Activated B cell treated with CpG ODN at 0.5 μM for 24 hours (primary cell): ENCODE data around the gene ZNF143. TPM values are rescaled to one million over a fixed set of nuclear protein-coding genes. Genes with fewer than 3 reads are reported as not detected.
A peak's percentile ranks its signal among the peaks of the same experiment; 100 is the strongest.

Experiments
- ATAC-seq: fragments of 200-7000 bp; cut with Tn5 transposase; one replicate; pipeline ENCODE4 v1.10.0; 2021; ENCODE audit warnings: low read depth, mild to moderate bottlenecking, moderate library complexity
- CTCF ChIA-PET: fragments of 350-600 bp; sonication (Branson Sonifier 250); formaldehyde crosslinking; loops from one replicate; lab custom pipeline; 2021; ENCODE audit warnings: antibody characterized with exemption; lab: Charles Lee
- POLR2A ChIA-PET: fragments of 350-600 bp; sonication (Branson Sonifier 250); formaldehyde crosslinking; loops from one replicate; lab custom pipeline; 2021; ENCODE audit warnings: antibody characterized with exemption; lab: Charles Lee
- DNase-seq: peaks from one replicate; pipeline ENCODE4 v3.0.0; 2022
- H3K27ac Mint-ChIP-seq: one replicate; pipeline ENCODE4 v1.8.0; 2020; ENCODE audit warnings: mixed read lengths
- H3K27me3 Mint-ChIP-seq: one replicate; pipeline ENCODE4 v1.8.0; 2021; ENCODE audit warnings: mixed read lengths
- H3K36me3 Mint-ChIP-seq: one replicate; pipeline ENCODE4 v1.8.0; 2021; ENCODE audit warnings: low read depth, mixed read lengths
- H3K4me1 Mint-ChIP-seq: one replicate; pipeline ENCODE4 v1.8.0; 2021; ENCODE audit warnings: mixed read lengths
- H3K4me3 Mint-ChIP-seq: one replicate; pipeline ENCODE4 v1.8.0; 2020; ENCODE audit warnings: mild to moderate bottlenecking, mixed read lengths
- H3K9me3 Mint-ChIP-seq: one replicate; pipeline ENCODE4 v1.8.0; 2020; ENCODE audit warnings: mixed read lengths
- intact Hi-C: fragments of 100-400 bp; cut with micrococcal nuclease; formaldehyde crosslinking; loops from one replicate; pipeline ENCODE4 v1.15.1; 2024
- total RNA-seq: library from RNA; stranded (reverse); gene quantifications from 2 replicates; pipeline ENCODE4 v1.2.3, GENCODE V29; 2022
- TF ChIP-seq, protein P1 (sequence below): fragments of 200-600 bp; IDR thresholded peaks from one replicate; pipeline ENCODE4 v1.8.0; 2022; ENCODE audit warnings: antibody characterized with exemption, mild to moderate bottlenecking

Gene ZNF143
- total RNA-seq, 1 donor from 2014 or later = 41.1 TPM

DNA sequence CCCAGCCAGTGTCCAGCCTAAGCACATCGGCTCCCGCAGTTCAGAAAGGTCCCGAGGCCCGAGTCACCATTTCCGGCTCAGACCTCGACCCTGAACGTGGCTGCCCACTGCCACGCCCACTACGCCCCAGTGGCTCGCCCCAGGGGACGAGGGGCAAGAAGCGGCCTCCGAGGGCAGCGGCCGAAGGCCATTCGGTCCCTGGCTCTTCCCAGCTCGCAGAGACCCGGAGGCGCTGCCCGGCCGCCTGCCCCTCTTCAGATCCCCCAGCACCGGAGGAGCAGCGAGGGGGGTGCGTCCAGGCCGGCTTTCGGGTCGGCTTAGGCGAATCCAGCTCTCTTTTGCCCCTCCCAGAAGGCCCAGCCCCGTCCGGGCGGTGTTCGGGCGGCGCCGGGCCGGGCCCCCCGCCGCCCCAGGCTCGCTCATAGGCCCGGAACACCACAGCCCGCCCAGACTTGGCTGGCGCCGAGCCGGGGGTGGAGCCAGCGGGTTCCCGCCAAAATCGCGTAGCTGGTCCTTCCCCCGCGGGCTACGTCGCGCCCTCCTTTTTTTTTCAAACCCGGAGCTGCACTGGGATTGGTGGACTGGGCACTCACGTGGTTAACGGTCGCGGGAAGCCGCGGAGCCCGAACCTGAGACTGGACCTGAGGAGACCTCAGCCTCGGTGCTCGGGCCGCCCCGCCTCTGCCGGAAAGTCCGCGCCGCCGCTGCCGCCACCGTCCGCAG is 112.4 kb downstream of the ZNF143 start, which contains the start of gene WEE1:
WEE1 (plus strand) TSS at position 619 of the 723 bp plus-strand sequence. CDS start 264 bp downstream, outside the sequence.
- H3K27ac Mint-ChIP-seq = peak within 1 kb of the TSS; percentile 85
- DNase-seq (peak; percentile 97), ATAC-seq (peak; percentile 90)
- TF ChIP-seq, protein P1, sequence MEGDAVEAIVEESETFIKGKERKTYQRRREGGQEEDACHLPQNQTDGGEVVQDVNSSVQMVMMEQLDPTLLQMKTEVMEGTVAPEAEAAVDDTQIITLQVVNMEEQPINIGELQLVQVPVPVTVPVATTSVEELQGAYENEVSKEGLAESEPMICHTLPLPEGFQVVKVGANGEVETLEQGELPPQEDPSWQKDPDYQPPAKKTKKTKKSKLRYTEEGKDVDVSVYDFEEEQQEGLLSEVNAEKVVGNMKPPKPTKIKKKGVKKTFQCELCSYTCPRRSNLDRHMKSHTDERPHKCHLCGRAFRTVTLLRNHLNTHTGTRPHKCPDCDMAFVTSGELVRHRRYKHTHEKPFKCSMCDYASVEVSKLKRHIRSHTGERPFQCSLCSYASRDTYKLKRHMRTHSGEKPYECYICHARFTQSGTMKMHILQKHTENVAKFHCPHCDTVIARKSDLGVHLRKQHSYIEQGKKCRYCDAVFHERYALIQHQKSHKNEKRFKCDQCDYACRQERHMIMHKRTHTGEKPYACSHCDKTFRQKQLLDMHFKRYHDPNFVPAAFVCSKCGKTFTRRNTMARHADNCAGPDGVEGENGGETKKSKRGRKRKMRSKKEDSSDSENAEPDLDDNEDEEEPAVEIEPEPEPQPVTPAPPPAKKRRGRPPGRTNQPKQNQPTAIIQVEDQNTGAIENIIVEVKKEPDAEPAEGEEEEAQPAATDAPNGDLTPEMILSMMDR = no peak
- intact Hi-C loops = loop anchor here (1.0 to 10.0 kb wide), 8 partner anchors 28 to 258 kb away; partner anchors contain the start of genes IPO7, TMEM41B and ZNF143
- peak within 1 kb of the TSS; percentile 95 for H3K4me3 Mint-ChIP-seq
- H3K27me3 Mint-ChIP-seq = no peaks in the 10 kb centered on the region
- POLR2A ChIA-PET = interaction anchor here (0.6 to 2.7 kb wide), 27 partner anchors 9 to 1236 kb away, joined by 3 to 46 read pairs (median 4); partner anchors contain the start of genes EIF4G2, SWAP70 and ZNF143
- peaks cover 28% of the 10 kb centered on the region for H3K36me3 Mint-ChIP-seq
- no peaks in the 10 kb centered on the region for H3K9me3 Mint-ChIP-seq
- CTCF ChIA-PET = interaction anchor here (0.6 to 2.1 kb wide), 8 partner anchors 15 to 175 kb away, joined by 3 to 24 read pairs (median 6); no protein-coding TSS in a partner anchor
- H3K4me1 Mint-ChIP-seq = peaks cover 69% of the 10 kb centered on the region

DNA sequence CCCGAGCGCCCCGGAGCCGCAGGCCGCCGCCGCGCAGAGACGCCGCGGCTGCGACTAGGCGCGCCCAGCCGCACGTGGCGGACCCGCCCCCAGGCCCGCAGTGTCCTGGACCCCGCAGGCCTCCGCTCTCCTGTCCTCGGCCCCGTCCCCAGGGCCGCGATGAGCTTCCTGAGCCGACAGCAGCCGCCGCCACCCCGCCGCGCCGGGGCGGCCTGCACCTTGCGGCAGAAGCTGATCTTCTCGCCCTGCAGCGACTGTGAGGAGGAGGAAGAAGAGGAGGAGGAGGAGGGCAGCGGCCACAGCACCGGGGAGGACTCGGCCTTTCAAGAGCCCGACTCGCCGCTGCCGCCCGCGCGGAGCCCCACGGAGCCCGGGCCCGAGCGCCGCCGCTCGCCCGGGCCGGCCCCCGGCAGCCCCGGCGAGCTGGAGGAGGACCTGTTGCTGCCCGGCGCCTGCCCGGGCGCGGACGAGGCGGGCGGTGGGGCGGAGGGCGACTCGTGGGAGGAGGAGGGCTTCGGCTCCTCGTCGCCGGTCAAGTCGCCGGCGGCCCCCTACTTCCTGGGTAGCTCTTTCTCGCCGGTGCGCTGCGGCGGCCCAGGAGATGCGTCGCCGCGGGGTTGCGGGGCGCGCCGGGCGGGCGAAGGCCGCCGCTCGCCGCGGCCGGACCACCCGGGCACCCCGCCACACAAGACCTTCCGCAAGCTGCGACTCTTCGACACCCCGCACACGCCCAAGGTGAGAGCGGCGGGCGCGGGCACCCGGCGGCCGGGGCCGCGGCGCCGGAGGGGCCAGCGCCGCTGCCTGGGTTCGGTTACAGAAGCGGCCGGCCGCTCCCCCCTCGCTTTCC is 113.2 kb downstream of the ZNF143 start:
- ChIA-PET POLR2A (interaction anchor here (0.6 to 2.7 kb wide), 25 partner anchors 8 to 1235 kb away, joined by 3 to 46 read pairs (median 4); partner anchors contain the start of genes EIF4G2, SWAP70 and ZNF143), CTCF (interaction anchor here (0.9 to 2.1 kb wide), 7 partner anchors 14 to 174 kb away, joined by 3 to 24 read pairs (median 6); no protein-coding TSS in a partner anchor)
- ATAC-seq (peak; percentile 34), DNase-seq (no peak)
- H3K4me3 Mint-ChIP-seq = peak overlapping the region; percentile 95
- H3K27ac Mint-ChIP-seq = peak overlapping the region; percentile 85
- peaks cover 33% of the 10 kb centered on the region for H3K36me3 Mint-ChIP-seq
- no peaks in the 10 kb centered on the region for H3K9me3 Mint-ChIP-seq
- H3K4me1 Mint-ChIP-seq = peaks cover 66% of the 10 kb centered on the region
- no peaks in the 10 kb centered on the region for H3K27me3 Mint-ChIP-seq
- intact Hi-C loops = loop anchor here (1.0 to 10.0 kb wide), 8 partner anchors 27 to 259 kb away; partner anchors contain the start of genes IPO7, TMEM41B and ZNF143
- TF ChIP-seq, protein P1 = no peak

DNA sequence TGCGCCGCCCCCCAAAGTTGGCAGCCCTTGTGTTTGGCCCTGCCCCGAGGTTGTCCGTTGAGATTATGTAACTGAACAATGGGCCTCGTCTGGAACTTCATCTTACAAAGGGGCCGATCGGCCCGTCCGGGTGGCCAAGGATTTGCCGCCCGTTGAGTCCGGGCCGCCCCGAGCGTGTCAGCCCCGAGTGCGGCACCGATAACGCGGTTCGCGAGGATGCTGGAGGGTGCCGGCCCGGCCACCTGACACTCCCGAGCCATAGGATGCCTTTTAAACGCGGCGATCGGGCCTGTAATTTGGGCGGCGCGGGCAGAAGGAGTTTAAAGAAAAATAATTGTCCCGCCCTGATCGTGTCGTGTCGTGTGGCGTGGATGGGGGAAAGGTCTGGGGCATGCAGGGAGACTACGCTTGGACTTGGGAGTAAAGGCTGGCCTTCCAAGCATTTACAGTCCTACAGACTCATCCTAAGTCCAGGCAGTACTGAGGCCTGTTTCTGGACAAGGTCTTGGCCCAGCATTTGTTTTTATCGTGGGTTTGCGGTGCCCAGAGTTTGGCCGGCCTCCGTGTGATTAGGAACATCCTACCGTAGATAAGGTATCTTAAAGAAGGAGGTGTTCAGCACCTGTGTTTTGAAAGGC is 113.9 kb downstream of the ZNF143 start:
- Mint-ChIP-seq H3K4me1 (peaks cover 64% of the 10 kb centered on the region), H3K36me3 (peaks cover 40% of the 10 kb centered on the region), H3K27me3 (no peaks in the 10 kb centered on the region), H3K4me3 (peak overlapping the region; percentile 95), H3K9me3 (no peaks in the 10 kb centered on the region), H3K27ac (peak overlapping the region; percentile 85)
- ChIA-PET POLR2A (interaction anchor here (0.9 to 3.6 kb wide), 10 partner anchors 21 to 185 kb away, joined by 3 to 46 read pairs (median 13); partner anchors contain the start of gene SWAP70), CTCF (interaction anchor here (1.2 to 3.4 kb wide), 7 partner anchors 21 to 174 kb away, joined by 3 to 24 read pairs (median 12); no protein-coding TSS in a partner anchor)
- intact Hi-C loops = loop anchor here (10.0 kb wide), 1 partner anchor 260 kb away; the partner anchor contains the start of gene TMEM41B
- TF ChIP-seq, protein P1 = no peak
- ATAC-seq (no peak), DNase-seq (peak; percentile 39)

DNA sequence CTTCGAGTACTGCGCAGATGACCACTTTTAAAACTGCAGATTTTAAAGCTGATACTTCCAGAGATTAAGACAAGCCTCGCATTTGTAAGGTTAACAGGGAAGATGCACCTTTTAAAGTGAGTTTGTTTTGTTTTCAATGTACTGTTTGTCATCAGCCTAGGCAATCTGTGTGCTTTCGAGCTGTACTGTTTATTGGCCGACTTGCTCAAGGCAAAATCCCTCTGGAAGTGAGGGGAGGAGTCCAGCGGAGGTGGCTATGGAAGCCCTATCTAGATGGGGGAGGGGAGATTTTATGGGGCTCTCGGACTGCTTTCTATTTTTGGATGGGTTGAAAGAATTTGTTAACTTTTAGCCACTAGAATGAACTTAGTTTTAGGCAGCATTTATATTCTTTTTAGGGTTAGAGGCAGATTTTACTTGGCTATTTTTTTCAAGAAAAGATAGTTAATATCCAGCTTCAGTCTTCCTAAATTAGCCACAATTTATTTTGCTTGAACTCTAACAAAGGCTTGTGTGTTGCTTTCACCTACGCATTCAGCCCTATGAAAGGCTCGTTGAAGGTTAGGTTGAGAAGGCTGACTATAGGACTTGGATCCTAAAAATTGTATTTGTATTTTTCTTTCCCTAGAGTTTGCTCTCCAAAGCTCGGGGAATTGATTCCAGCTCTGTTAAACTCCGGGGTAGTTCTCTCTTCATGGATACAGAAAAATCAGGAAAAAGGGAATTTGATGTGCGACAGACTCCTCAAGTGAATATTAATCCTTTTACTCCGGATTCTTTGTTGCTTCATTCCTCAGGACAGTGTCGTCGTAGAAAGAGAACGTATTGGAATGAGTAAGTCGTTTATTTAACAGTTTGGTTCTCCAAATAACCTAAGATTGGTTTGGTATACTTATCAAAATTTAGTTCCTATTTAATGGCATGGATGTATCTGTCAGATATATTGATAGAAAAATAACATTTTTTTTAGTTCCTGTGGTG is 114.7 kb downstream of the ZNF143 start:
- intact Hi-C loops = loop anchor here (10.0 kb wide), 1 partner anchor 261 kb away; the partner anchor contains the start of gene TMEM41B
- no peak for DNase-seq
- Mint-ChIP-seq H3K4me1 (peaks cover 56% of the 10 kb centered on the region), H3K36me3 (peaks cover 45% of the 10 kb centered on the region), H3K9me3 (no peaks in the 10 kb centered on the region), H3K27me3 (no peaks in the 10 kb centered on the region), H3K4me3 (peak overlapping the region; percentile 95), H3K27ac (peak overlapping the region; percentile 85)
- ChIA-PET CTCF (interaction anchor here (1.0 to 3.4 kb wide), 6 partner anchors 20 to 173 kb away, joined by 3 to 18 read pairs (median 8); no protein-coding TSS in a partner anchor), POLR2A (interaction anchor here (0.7 to 3.6 kb wide), 9 partner anchors 21 to 1233 kb away, joined by 3 to 28 read pairs (median 4); partner anchors contain the start of genes EIF4G2 and ZNF143)
- no peak for ATAC-seq
- TF ChIP-seq, protein P1 = no peak
